ENCODE data around the gene LHPP.

DNA sequence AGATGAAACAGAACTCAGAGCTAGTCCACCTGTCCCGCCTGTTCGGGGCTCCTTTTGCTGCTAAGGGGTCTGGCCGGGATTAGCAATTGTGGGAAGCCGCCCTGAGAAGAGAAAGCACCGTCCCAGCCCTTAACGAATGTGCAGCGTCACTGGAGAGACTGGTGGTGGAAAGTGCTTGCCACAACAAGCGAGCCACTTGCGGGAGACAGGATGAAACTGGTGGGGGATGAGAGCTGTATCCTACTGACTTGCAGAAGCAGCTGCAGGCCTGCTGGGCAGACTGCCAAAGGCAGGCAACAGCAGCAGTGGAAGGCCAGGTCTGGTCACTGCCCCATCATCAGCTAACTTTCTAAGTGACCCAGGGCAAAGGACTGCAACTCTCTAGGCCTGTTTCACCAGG lies 187.1 kb downstream of the LHPP start:
- TF ChIP-seq POLR2AphosphoS5 (IDR thresholded peaks at IDR 0.05; ENCODE audit: borderline replicate concordance, low read depth, low read length) (no peak), EZH2 (IDR thresholded peaks at IDR 0.05) (no peak)

All from SK-N-MC (cell line).